Measurements from ENCODE around the gene KRT86.

DNA sequence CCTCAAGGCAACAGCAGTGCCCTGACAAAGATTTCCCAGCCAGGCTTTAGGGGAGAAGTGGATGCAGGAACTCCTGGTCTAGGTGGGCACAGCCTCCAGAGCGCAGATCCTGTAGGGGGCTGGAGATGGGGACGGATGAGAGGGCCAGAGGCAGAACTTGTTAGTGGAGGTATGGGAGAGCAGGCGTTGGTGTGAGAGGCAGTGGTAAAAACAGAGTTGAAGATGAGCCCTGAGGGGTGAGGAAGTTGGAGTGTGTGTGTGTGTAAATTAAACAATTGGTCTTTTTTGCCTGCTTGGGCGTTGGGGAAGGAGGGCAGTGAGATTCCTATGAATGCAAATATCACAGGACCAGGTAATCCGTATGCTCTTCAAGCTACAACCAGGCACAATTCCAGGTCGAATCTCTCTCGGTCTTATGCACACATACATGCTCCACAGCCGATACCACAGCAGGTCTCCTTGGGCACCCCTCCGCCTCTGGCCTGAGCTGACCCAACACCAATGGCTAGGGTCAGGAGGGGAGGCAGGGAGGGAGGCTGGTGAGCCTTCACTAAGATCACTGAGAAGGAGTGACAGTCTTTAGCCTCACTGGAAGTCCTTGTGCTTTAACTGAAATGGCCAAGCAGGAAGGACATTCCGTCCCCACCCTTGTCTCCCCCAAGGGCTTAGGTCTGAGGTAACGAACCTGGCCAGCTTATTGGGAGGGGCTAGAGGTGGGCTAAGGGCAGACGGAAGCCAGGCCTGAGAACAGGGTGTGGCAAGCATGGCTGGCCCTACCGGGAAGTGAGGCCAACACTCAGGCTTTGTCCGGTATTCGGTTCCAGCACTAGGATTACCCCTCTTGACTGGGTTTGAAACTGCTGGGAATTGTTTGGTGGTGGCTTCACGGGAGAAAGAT is 42.9 kb upstream of the KRT86 start:
- TF ChIP-seq TAF1 (IDR thresholded peaks at IDR 0.05; ENCODE audit: low read depth): no peak
- no peak for TF ChIP-seq EP300 (IDR thresholded peaks at IDR 0.05; ENCODE audit: borderline replicate concordance)
- no peak for TF ChIP-seq YY1 (IDR thresholded peaks at IDR 0.05; ENCODE audit: low read depth)
- no peak for TF ChIP-seq CEBPB (IDR thresholded peaks at IDR 0.05)
- TF ChIP-seq, protein P1, sequence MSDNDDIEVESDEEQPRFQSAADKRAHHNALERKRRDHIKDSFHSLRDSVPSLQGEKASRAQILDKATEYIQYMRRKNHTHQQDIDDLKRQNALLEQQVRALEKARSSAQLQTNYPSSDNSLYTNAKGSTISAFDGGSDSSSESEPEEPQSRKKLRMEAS (IDR thresholded peaks at IDR 0.05): no peak
- no peak for TF ChIP-seq RAD21 (IDR thresholded peaks at IDR 0.05; ENCODE audit: low read depth)
- TF ChIP-seq FOXM1 (IDR thresholded peaks at IDR 0.05; ENCODE audit: borderline replicate concordance, low read depth): no peak
- TF ChIP-seq NFIC (IDR thresholded peaks at IDR 0.05): no peak
